Nephron progenitor cell (in vitro differentiated cells): Measurements from ENCODE around the gene HDDC2.
A peak's percentile ranks its signal among the peaks of the same experiment; 100 is the strongest.

Experiments used
- DNase-seq: peaks from one replicate; pipeline ENCODE4 v3.0.0; 2021
- H3K27ac Mint-ChIP-seq: 2 replicates; pipeline ENCODE4 v1.8.0; 2021; ENCODE audit warnings: mild to moderate bottlenecking, moderate library complexity, mixed read lengths
- H3K27me3 Mint-ChIP-seq: 2 replicates; pipeline ENCODE4 v1.8.0; 2021; ENCODE audit warnings: mild to moderate bottlenecking, low read depth, mixed read lengths; ENCODE audit not compliant: poor library complexity
- H3K36me3 Mint-ChIP-seq: 2 replicates; pipeline ENCODE4 v1.8.0; 2021; ENCODE audit warnings: low read depth, mixed read lengths
- H3K4me1 Mint-ChIP-seq: 2 replicates; pipeline ENCODE4 v1.8.0; 2021; ENCODE audit warnings: mixed read lengths
- H3K4me3 Mint-ChIP-seq: 2 replicates; pipeline ENCODE4 v1.8.0; 2021; ENCODE audit warnings: mild to moderate bottlenecking, moderate library complexity, mixed read lengths
- H3K9me3 Mint-ChIP-seq: 2 replicates; pipeline ENCODE4 v1.8.0; 2021; ENCODE audit warnings: mild to moderate bottlenecking, moderate library complexity, mixed read lengths
- TF ChIP-seq, protein P1 (sequence below): fragments of 200-600 bp; sonication (generic); IDR thresholded peaks from 2 replicates; pipeline ENCODE4 v1.5.0; 2021; ENCODE audit warnings: antibody characterized with exemption

HDDC2 gene

DNA sequence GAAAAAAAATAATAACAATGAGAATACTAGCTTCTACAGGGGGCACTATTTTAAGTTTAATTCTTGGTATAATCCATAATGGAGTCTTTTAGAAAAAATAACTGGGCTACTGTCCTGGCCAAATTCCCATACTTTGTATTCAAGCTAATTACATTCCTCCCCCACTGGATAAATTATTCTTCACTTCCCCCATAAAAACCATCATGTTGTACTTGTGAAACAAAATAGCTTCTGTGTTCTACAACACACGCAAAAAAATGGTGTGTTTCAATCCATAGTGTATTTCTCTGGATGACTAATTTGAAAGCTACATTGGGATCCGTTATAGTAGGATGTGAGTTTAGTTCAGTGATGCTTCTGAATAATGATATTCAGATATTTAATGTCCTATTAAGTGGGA is 21.6 kb upstream of the HDDC2 start:
- DNase-seq = no peak
- Mint-ChIP-seq H3K4me1 (no peaks in the 10 kb centered on the region), H3K27me3 (no peaks in the 10 kb centered on the region), H3K9me3 (peaks cover 3% of the 10 kb centered on the region), H3K4me3 (no peak overlapping the region), H3K27ac (no peak overlapping the region), H3K36me3 (peaks cover 3% of the 10 kb centered on the region)
- TF ChIP-seq, protein P1, sequence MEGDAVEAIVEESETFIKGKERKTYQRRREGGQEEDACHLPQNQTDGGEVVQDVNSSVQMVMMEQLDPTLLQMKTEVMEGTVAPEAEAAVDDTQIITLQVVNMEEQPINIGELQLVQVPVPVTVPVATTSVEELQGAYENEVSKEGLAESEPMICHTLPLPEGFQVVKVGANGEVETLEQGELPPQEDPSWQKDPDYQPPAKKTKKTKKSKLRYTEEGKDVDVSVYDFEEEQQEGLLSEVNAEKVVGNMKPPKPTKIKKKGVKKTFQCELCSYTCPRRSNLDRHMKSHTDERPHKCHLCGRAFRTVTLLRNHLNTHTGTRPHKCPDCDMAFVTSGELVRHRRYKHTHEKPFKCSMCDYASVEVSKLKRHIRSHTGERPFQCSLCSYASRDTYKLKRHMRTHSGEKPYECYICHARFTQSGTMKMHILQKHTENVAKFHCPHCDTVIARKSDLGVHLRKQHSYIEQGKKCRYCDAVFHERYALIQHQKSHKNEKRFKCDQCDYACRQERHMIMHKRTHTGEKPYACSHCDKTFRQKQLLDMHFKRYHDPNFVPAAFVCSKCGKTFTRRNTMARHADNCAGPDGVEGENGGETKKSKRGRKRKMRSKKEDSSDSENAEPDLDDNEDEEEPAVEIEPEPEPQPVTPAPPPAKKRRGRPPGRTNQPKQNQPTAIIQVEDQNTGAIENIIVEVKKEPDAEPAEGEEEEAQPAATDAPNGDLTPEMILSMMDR = no peak

DNA sequence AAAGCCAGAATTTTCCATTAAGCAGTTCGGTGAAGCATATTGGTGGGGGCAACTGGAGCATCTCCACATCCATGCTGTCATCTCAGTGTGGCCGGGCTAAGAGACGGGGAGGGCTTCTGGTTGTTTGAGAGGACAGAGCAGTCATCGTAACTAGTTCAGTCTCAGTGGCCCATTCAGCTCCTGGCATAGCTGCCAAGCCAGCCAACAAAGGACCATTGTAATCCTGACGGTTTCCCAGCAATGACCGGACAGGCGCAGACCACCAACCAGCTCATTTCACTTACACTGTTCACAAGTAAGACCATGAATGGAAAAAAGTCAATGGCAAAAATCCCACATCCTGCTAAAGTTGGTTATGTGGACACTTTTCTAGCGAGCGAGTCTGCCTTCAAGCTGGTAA is 14.9 kb upstream of the HDDC2 start:
- no peak for DNase-seq

DNA sequence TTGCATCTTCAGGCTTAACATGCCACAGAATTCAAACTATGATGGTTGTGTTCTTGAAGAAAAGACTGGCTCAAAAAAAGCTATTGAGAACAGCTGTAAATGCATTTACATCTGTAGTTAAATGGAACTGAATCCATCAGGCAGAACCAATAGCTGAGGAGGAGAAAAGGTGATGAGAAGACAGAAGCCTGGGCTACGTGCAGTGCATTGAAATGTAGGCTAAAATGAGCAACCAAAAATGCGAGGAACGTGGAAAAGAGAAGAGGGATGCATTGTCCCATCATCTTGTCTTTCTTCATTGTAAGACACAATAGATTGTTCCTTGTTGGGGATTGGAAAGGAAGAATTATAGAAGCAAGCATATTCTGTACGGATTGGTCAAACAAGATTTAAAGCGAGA is 13.8 kb upstream of the HDDC2 start:
- H3K27me3 Mint-ChIP-seq = no peaks in the 10 kb centered on the region
- no peaks in the 10 kb centered on the region for H3K36me3 Mint-ChIP-seq
- no peaks in the 10 kb centered on the region for H3K9me3 Mint-ChIP-seq
- H3K4me1 Mint-ChIP-seq = peaks cover 21% of the 10 kb centered on the region
- TF ChIP-seq, protein P1 = no peak
- no peak for DNase-seq
- H3K4me3 Mint-ChIP-seq = no peak overlapping the region
- H3K27ac Mint-ChIP-seq = no peak overlapping the region

More for the DNA sequence above, 14.9 kb upstream of the HDDC2 start:
- Mint-ChIP-seq H3K4me3 (no peak overlapping the region), H3K27me3 (no peaks in the 10 kb centered on the region), H3K4me1 (peaks cover 17% of the 10 kb centered on the region), H3K27ac (no peak overlapping the region), H3K36me3 (no peaks in the 10 kb centered on the region), H3K9me3 (no peaks in the 10 kb centered on the region)
- TF ChIP-seq, protein P1 = no peak

DNA sequence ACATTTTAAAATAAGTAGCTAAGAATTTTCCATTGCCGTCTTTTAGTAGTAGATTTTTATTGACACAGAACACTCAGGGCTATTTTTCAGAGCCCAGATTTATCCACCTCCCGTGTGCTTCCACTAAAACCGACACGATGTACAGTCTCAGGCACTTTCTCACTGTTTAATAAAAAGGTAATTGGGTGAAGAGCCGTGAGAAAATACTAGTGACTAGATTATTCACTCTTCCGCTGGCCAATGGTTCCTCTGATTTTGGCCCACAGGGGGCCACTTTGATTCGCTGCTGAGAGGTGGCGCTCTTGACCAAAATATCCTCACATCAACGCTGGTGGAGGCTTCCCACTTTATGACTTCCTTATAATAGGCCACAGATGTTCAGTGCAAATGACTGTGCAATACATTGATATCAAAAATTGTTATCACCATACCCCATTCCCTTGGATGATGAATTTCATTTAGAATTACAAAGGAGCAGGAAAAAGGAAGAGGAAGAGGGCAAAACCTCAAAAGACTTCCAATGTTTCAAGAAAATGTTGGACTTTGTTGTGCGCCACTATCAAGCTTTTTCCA is 12.3 kb upstream of the HDDC2 start:
- DNase-seq = peak; percentile 65
- H3K9me3 Mint-ChIP-seq = no peaks in the 10 kb centered on the region
- H3K36me3 Mint-ChIP-seq = no peaks in the 10 kb centered on the region
- H3K4me1 Mint-ChIP-seq = peaks cover 21% of the 10 kb centered on the region
- H3K27ac Mint-ChIP-seq = no peak overlapping the region
- TF ChIP-seq, protein P1 = peak; percentile 74
- H3K4me3 Mint-ChIP-seq = no peak overlapping the region
- no peaks in the 10 kb centered on the region for H3K27me3 Mint-ChIP-seq

DNA sequence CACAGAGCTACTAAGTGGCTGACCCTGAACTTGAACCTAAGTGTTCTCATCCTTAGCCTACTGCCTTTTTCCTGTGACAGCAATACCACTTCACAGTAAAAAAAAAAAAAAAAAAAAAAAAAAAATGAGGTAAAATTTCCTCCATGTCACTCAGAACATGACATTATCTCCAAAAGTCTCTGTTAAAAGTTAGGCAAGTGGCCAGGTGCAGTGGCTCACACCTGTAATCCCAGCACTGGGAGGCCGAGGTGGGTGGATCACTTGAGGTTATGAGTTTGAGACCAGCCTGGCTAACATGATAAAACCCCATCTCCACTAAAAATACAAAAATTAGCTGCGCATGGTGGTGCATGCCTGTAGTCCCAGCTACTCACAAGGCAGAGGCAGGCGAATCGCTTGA is 11.2 kb upstream of the HDDC2 start:
- Mint-ChIP-seq H3K4me1 (peaks cover 21% of the 10 kb centered on the region), H3K27ac (no peak overlapping the region)
- TF ChIP-seq, protein P1 = no peak

DNA sequence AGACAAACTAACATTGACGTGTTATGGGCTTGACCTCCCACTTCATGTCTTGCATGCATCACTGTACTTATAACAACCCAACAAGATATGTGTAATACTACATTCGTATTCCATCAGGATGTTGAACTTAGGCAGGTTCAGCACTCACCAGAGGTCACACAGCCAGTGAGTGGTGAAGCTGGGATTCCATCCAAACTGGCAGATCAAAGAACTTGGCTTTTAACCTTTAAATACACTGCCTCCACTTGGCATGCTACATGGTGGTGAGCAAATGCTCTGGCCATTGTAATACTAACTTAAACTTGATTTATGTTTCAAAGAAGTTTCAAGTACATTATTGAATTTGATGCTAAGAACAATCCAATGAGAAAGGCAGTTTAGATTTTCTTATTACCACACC is 10.7 kb upstream of the HDDC2 start:
- Mint-ChIP-seq H3K36me3 (no peaks in the 10 kb centered on the region), H3K27me3 (no peaks in the 10 kb centered on the region), H3K27ac (no peak overlapping the region), H3K4me3 (no peak overlapping the region), H3K4me1 (peaks cover 21% of the 10 kb centered on the region), H3K9me3 (no peaks in the 10 kb centered on the region)
- DNase-seq = no peak
- TF ChIP-seq, protein P1 = no peak

More for the DNA sequence above, 11.2 kb upstream of the HDDC2 start:
- no peak overlapping the region for H3K4me3 Mint-ChIP-seq
- DNase-seq = peak; percentile 11
- no peaks in the 10 kb centered on the region for H3K9me3 Mint-ChIP-seq
- no peaks in the 10 kb centered on the region for H3K27me3 Mint-ChIP-seq
- no peaks in the 10 kb centered on the region for H3K36me3 Mint-ChIP-seq
